Colonic mucosa (tissue), 4 donors: Measurements from ENCODE around the gene GFOD1. TPM values are rescaled to one million over a fixed set of nuclear protein-coding genes. Genes with fewer than 3 reads are reported as not detected.
"Not testable (repeated sequence)": the region's sequence is repeated elsewhere in the genome, so short reads cannot be mapped to it uniquely, and the experiment has no call there.

Experiments used
- DNase-seq: peaks from one replicate; pipeline ENCODE4 v3.0.0-alpha.2; 2020
- H3K27ac ChIP-seq: fragments of 200-600 bp; one replicate; pipeline ENCODE4 v1.8.0; 2021
- H3K27me3 ChIP-seq: fragments of 200-600 bp; one replicate; pipeline ENCODE4 v1.8.0; 2021
- H3K36me3 ChIP-seq: fragments of 200-600 bp; one replicate; pipeline ENCODE4 v1.8.0; 2021
- H3K4me1 ChIP-seq: fragments of 200-600 bp; one replicate; pipeline ENCODE4 v1.8.0; 2021; ENCODE audit warnings: mild to moderate bottlenecking
- H3K4me3 ChIP-seq: fragments of 200-600 bp; one replicate; pipeline ENCODE4 v1.8.0; 2021
- H3K9ac ChIP-seq, 2 donors: one replicate each; pipeline ENCODE4 v1.7.0; 2013; ENCODE audit warnings: control low read depth in 2 of 2, low read depth in 2 of 2, low read length in 2 of 2
- H3K9me3 ChIP-seq: fragments of 200-600 bp; one replicate; pipeline ENCODE4 v1.8.0; 2021
- CTCF ChIP-seq: fragments of 200-600 bp; IDR thresholded peaks from one replicate; pipeline ENCODE4 v1.8.0; 2022; ENCODE audit warnings: antibody characterized with exemption, mild to moderate bottlenecking
- intact Hi-C: fragments of 100-400 bp; cut with DNase I; formaldehyde crosslinking; loops from one replicate; pipeline ENCODE4 v1.14.1; 2022
- total RNA-seq, 2 donors: library from RNA; stranded (reverse); fragmentation: NEBNext Ultra II Directional in 1 of 2; extraction: Animal tissue kit (Norgen Biotek cat#: 25700) in 1 of 2; gene quantifications; one replicate each; pipeline ENCODE4 v1.2.1, GENCODE V29; 2021
- donor health status: healthy.
- donor health status: DM: no; HTN: no; CAD: no.
- donor health status: DM: no; HTN: no; CAD: no.

The GFOD1 gene
- total RNA-seq, 2 donors from 2014 or later, result 6.9 to 7.6 TPM

GRCh38 chr6:13328076-13328874 is 159.1 kb downstream of the GFOD1 start, which contains the start of gene TBC1D7:
Gene TBC1D7, minus strand, starts transcription at chr6:13328537. Its CDS starts 1,639 bp downstream, at chr6:13326898.
- intact Hi-C loops, result no loop called here
- no peak for TF ChIP-seq CTCF
- Histone ChIP-seq H3K27ac (peak within 1 kb of the TSS; percentile 91), H3K4me3 (peak within 1 kb of the TSS; percentile 67), H3K27me3 (no peaks in the 10 kb centered on the region), H3K9me3 (no peaks in the 10 kb centered on the region), H3K9ac (peak within 1 kb of the TSS; percentile 89 to 96), H3K36me3 (no peaks in the 10 kb centered on the region), H3K4me1 (no peaks in the 10 kb centered on the region)
- peak; percentile 93 for DNase-seq

- H3K9ac ChIP-seq, result peak overlapping the region; percentile 89 to 96
- TF ChIP-seq CTCF, result no peak
- no peaks in the 10 kb centered on the region for H3K27me3 ChIP-seq
- H3K27ac ChIP-seq, result peak overlapping the region; percentile 91
- DNase-seq, result no peak
- H3K36me3 ChIP-seq, result no peaks in the 10 kb centered on the region
- intact Hi-C loops, result no loop called here
- H3K4me1 ChIP-seq, result no peaks in the 10 kb centered on the region
- peak overlapping the region; percentile 67 for H3K4me3 ChIP-seq
- H3K9me3 ChIP-seq, result no peaks in the 10 kb centered on the region
Observed at GRCh38 chr6:13327691-13328075, 159.7 kb downstream of the GFOD1 start.

- H3K27me3 ChIP-seq, intact Hi-C loops, DNase-seq, H3K4me1 ChIP-seq, H3K27ac ChIP-seq, H3K36me3 ChIP-seq, H3K9ac ChIP-seq, H3K9me3 ChIP-seq, H3K4me3 ChIP-seq: not testable (repeated sequence)
Observed at GRCh38 chr6:13326031-13326586, 161.3 kb downstream of the GFOD1 start.

GRCh38 chr6:13319891-13320564 is 167.4 kb downstream of the GFOD1 start:
- Histone ChIP-seq H3K9me3 (no peaks in the 10 kb centered on the region), H3K4me3 (no peak overlapping the region), H3K27ac (no peak overlapping the region), H3K36me3 (no peaks in the 10 kb centered on the region), H3K9ac (no peak overlapping the region), H3K27me3 (no peaks in the 10 kb centered on the region), H3K4me1 (no peaks in the 10 kb centered on the region)
- no peak for DNase-seq
- TF ChIP-seq CTCF, result no peak
- intact Hi-C loops, result no loop called here

GRCh38 chr6:13318821-13319220 is 168.6 kb downstream of the GFOD1 start:
- no peak overlapping the region for H3K9ac ChIP-seq
- no peak overlapping the region for H3K4me3 ChIP-seq
- no peak overlapping the region for H3K27ac ChIP-seq
- H3K4me1 ChIP-seq, result no peaks in the 10 kb centered on the region
- H3K36me3 ChIP-seq, result no peaks in the 10 kb centered on the region
- intact Hi-C loops, result no loop called here
- H3K9me3 ChIP-seq, result no peaks in the 10 kb centered on the region
- no peak for DNase-seq
- TF ChIP-seq CTCF, result no peak
- no peaks in the 10 kb centered on the region for H3K27me3 ChIP-seq
